AG10803 (cell line): ENCODE results near the gene CNTNAP2.

ENCODE experiments used
- DNase-seq: peaks from one replicate; pipeline ENCODE4 v3.0.0; 2010; ENCODE audit warnings: low read depth
- H3K4me3 ChIP-seq: 2 replicates; pipeline ENCODE4 v1.5.1; 2011; ENCODE audit warnings: mild to moderate bottlenecking, low read length, control low read depth
- TF ChIP-seq, protein P1 (sequence below): conservative IDR thresholded peaks from 2 replicates; pipeline ENCODE4 v1.5.1; 2011; ENCODE audit warnings: mild to moderate bottlenecking, low read length, control low read depth, inconsistent platforms

The CNTNAP2 gene

DNA sequence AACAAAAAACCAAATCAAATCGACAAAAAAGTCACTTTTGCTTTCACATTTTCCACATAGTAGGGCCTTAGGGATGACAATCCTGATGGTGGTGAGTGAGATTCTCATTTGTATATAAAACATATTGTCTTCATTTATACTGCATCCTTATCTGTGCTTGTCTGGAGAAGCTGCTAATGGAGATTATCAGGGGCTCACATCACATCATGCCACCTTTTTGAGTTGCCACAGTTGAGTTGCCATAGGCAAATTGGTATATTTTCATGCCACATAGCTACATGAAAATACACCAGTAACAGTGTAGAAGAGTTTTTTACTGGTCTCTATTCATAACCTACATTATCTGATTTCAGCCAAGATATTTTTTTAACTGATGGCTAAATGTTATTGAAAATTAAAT lies 85.3 kb downstream of the CNTNAP2 start:
- H3K4me3 ChIP-seq: no peak overlapping the region
- DNase-seq: no peak
- TF ChIP-seq, protein P1, sequence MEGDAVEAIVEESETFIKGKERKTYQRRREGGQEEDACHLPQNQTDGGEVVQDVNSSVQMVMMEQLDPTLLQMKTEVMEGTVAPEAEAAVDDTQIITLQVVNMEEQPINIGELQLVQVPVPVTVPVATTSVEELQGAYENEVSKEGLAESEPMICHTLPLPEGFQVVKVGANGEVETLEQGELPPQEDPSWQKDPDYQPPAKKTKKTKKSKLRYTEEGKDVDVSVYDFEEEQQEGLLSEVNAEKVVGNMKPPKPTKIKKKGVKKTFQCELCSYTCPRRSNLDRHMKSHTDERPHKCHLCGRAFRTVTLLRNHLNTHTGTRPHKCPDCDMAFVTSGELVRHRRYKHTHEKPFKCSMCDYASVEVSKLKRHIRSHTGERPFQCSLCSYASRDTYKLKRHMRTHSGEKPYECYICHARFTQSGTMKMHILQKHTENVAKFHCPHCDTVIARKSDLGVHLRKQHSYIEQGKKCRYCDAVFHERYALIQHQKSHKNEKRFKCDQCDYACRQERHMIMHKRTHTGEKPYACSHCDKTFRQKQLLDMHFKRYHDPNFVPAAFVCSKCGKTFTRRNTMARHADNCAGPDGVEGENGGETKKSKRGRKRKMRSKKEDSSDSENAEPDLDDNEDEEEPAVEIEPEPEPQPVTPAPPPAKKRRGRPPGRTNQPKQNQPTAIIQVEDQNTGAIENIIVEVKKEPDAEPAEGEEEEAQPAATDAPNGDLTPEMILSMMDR: no peak

DNA sequence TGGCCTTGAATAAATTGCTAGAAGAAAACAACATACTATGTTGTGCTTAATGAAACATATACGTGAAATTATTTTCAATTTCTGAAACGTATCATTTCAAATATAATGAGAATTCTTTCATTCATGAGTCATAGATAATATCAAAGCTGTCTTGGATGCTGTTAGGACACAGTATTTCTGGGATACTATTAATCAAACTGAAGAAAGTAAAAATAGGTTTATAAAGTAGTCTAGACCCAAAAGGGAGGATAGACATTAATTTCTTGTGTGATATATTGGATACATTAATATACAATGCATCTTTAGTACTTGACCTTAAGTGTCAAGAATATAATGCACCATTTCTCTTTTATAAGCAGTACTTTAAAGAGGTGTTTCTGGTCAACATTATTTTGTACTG lies 89.7 kb downstream of the CNTNAP2 start:
- TF ChIP-seq, protein P1: no peak
- no peak for DNase-seq
- no peak overlapping the region for H3K4me3 ChIP-seq

DNA sequence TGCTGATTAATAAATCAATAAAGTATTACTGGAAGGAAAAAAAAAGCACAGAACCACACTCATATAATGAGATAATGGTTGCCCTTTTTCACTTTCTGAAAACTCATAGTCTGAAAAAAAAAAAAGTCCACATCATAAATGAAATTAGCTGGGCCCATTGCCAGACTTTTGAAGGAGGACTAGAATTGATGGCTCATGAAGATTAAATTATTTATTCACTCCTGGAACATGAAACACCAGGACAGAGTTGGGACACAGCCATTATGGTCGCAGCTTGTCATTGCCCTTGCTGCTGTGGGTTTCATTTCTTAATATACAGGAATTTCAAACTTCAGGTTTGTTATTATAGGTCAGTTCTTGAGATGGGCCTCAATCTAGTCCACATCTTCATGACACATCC lies 91.9 kb downstream of the CNTNAP2 start:
- H3K4me3 ChIP-seq: no peak overlapping the region
- DNase-seq: no peak
- TF ChIP-seq, protein P1: no peak

DNA sequence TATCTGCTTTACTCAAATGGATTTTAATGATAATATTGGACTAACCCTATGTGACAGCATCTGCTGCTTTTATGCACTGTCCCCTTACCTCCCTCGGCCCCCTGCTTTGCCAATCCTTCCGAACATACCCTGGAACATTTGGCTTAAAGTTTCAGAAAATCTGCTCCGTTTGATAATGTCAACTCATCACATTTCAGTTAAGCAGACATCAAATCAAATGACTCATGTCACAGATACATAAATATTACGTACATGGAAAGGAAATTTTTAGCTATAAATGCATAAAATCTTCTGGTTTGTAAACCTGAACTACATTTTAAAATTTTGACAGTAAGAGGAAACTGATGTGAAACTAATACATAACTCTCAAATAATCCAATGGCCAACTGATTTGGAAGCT lies 98.2 kb downstream of the CNTNAP2 start:
- H3K4me3 ChIP-seq: no peak overlapping the region
- TF ChIP-seq, protein P1: no peak
- no peak for DNase-seq

DNA sequence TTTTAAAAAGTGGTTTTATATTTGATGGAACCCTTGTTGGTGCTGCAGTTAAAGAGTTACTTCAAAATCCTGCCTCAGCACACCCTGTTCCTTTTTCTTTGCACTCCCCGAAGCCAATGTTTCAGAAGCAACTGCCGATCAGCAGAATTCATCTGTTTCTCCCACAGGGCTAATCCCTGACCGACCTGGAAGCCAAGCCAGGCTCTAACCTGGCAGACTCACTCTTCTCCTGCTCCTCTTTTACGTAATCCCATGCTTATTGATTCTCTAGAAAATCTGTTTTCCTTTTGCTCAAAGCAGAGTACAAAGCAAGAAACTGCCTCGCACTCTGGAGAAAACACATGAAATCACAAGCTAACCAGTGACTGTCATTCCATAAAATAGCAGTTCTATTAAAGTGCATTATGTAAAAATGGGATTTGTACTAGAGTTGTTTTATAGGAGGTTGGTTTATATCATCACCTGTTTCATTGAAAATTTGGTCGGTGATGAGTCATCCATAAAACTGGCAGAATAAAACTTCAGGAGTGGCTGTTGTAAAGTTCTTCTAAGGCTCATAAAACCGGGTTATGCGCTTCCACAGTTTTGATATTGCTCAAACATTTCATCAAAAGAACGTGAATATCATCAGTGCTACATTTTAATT lies 99.9 kb downstream of the CNTNAP2 start:
- TF ChIP-seq, protein P1: no peak
- DNase-seq: no peak
- no peak overlapping the region for H3K4me3 ChIP-seq

DNA sequence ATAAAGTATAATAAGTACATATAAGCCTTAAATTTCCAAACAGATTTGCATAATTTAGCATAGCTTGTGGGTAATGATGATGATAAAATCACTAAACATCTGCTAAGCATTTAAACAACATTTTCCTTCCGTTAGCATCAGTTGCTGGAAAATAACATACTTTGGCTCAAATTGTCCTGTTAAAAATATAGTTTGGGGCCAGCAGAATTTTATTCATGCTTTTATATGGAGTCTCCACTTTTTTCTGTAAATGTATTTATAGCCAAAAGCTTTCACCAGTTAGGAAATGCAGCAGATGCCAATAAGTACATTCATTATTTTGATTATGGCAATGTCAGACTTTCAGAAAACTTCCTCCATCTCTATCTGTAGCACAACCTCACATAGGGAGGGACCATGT lies 107.2 kb downstream of the CNTNAP2 start:
- DNase-seq: no peak
- TF ChIP-seq, protein P1: no peak
- H3K4me3 ChIP-seq: no peak overlapping the region

DNA sequence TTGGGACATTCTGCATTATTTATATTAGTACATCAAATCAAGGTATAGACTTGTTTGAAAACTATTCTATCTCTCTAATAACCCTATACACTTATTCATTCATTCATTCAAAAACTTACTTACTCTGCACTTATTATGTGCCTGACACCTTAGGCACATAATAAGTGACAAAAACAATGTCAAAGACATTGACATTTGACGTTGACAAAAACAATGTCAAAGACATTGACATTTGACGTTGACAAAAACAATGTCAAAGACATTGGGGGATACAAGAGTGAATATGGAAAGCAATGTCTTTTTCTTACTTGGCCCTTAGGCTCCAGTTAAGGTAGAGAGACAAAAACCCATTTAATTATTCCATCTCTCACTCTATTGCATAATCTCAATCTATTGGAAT lies 116.0 kb downstream of the CNTNAP2 start:
- no peak for DNase-seq
- TF ChIP-seq, protein P1: no peak
- H3K4me3 ChIP-seq: no peak overlapping the region
